ENCODE results near the gene DNAJB6. TPM values are rescaled to one million over a fixed set of nuclear protein-coding genes. Genes with fewer than 3 reads are reported as not detected.

The DNAJB6 gene
- total and polyA plus RNA-seq, 2 of the 4 experiments (the other 2 are of a cell fraction): 93.4 to 165 TPM

- TF ChIP-seq USF2 (IDR thresholded peaks at IDR 0.05; ENCODE audit: low read depth, low read length): no peak
- no peak for TF ChIP-seq RCOR1 (IDR thresholded peaks at IDR 0.05; ENCODE audit: insufficient replicate concordance, low read length)
- no peak for TF ChIP-seq CTCF (conservative IDR thresholded peaks at IDR 0.05; ENCODE audit: low read depth, low read length)
These were observed 68.7 kb downstream of the DNAJB6 start (continued) for GRCh38 chr7:157405501-157405900.

Data from IMR-90 (cell line).